DOHH2 (cell line): Measurements from ENCODE around the gene ARL6.

Experiments used
- CTCF ChIP-seq: fragments of 200-600 bp; sonication (generic); IDR thresholded peaks from one replicate; pipeline ENCODE4 v1.5.1; 2014; ENCODE audit warnings: antibody characterized with exemption, mild to moderate bottlenecking, low read depth, low read length; ENCODE audit not compliant: poor library complexity, severe bottlenecking
- EZH2phosphoT487 ChIP-seq: fragments of 200-600 bp; sonication (generic); IDR thresholded peaks from 2 replicates; pipeline ENCODE4 v1.6.1; 2017; ENCODE audit warnings: borderline replicate concordance, mild to moderate bottlenecking, antibody characterized with exemption, low read length, moderate library complexity, mixed read lengths

GRCh38 chr3:97835761-97836160 is 71.2 kb downstream of the ARL6 start:
- TF ChIP-seq CTCF = no peak
- TF ChIP-seq EZH2phosphoT487 = no peak
